Colonic mucosa (tissue), 4 donors: ENCODE results near the gene KIAA1191. TPM values are rescaled to one million over a fixed set of nuclear protein-coding genes. Genes with fewer than 3 reads are reported as not detected.
A peak's percentile ranks its signal among the peaks of the same experiment; 100 is the strongest.

Source experiments
- DNase-seq: peaks from one replicate; pipeline ENCODE4 v3.0.0-alpha.2; 2020
- H3K27ac ChIP-seq: fragments of 200-600 bp; one replicate; pipeline ENCODE4 v1.8.0; 2021
- H3K27me3 ChIP-seq: fragments of 200-600 bp; one replicate; pipeline ENCODE4 v1.8.0; 2021
- H3K36me3 ChIP-seq: fragments of 200-600 bp; one replicate; pipeline ENCODE4 v1.8.0; 2021
- H3K4me1 ChIP-seq: fragments of 200-600 bp; one replicate; pipeline ENCODE4 v1.8.0; 2021; ENCODE audit warnings: mild to moderate bottlenecking
- H3K4me3 ChIP-seq: fragments of 200-600 bp; one replicate; pipeline ENCODE4 v1.8.0; 2021
- H3K9ac ChIP-seq, 2 donors: one replicate each; pipeline ENCODE4 v1.7.0; 2013; ENCODE audit warnings: control low read depth in 2 of 2, low read depth in 2 of 2, low read length in 2 of 2
- H3K9me3 ChIP-seq: fragments of 200-600 bp; one replicate; pipeline ENCODE4 v1.8.0; 2021
- intact Hi-C: fragments of 100-400 bp; cut with DNase I; formaldehyde crosslinking; loops from one replicate; pipeline ENCODE4 v1.14.1; 2022
- total RNA-seq, 2 donors: library from RNA; stranded (reverse); fragmentation: NEBNext Ultra II Directional in 1 of 2; extraction: Animal tissue kit (Norgen Biotek cat#: 25700) in 1 of 2; gene quantifications; one replicate each; pipeline ENCODE4 v1.2.1, GENCODE V29; 2021
- TF ChIP-seq, protein P1 (sequence below): fragments of 200-600 bp; IDR thresholded peaks from one replicate; pipeline ENCODE4 v1.8.0; 2022; ENCODE audit warnings: antibody characterized with exemption, mild to moderate bottlenecking
- donor health status: healthy.
- donor health status: DM: no; HTN: no; CAD: no.
- donor health status: DM: no; HTN: no; CAD: no.

KIAA1191 gene
- total RNA-seq, 2 donors from 2014 or later, result 57.4 to 89.1 TPM

DNA sequence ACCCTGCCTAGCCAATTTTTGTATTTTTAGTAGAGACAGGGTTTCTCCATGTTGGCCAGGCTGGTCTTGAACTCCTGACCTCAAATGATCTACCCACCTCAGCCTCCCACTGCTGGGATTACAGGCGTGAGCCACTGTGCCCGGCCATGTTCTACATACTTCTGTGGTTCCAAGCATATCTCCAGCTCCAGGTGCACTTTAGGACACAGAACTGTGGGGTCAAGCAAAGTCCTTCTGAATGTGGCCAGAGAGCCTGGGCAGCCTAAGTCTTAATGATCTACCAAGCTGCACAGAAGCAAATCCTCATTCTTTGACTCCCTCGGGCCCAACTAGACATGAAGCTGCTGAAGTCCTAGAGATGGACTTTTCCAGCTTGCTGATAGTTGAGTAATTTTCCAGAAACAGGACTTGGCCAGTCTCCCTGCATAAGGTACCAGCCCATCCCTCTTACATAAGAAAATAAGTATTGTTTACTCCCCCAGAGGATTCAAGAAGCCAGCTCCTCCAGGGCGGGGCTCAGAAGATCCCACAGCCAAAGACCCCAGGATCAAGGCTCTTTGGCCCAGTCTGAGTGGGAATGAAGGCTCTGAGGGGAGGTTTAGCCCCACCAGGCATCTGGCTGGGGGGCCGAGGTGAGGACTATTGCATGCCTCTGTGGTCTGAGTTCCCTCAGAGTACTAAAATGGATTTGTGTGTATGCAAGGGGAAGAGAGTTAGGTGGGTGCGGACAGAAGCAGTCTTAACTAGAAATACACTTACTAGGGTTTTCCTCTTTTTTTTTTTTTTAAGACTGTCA, 46.1 kb upstream of the KIAA1191 start:
- no peaks in the 10 kb centered on the region for H3K36me3 ChIP-seq
- TF ChIP-seq, protein P1, sequence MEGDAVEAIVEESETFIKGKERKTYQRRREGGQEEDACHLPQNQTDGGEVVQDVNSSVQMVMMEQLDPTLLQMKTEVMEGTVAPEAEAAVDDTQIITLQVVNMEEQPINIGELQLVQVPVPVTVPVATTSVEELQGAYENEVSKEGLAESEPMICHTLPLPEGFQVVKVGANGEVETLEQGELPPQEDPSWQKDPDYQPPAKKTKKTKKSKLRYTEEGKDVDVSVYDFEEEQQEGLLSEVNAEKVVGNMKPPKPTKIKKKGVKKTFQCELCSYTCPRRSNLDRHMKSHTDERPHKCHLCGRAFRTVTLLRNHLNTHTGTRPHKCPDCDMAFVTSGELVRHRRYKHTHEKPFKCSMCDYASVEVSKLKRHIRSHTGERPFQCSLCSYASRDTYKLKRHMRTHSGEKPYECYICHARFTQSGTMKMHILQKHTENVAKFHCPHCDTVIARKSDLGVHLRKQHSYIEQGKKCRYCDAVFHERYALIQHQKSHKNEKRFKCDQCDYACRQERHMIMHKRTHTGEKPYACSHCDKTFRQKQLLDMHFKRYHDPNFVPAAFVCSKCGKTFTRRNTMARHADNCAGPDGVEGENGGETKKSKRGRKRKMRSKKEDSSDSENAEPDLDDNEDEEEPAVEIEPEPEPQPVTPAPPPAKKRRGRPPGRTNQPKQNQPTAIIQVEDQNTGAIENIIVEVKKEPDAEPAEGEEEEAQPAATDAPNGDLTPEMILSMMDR, result no peak
- no peaks in the 10 kb centered on the region for H3K9me3 ChIP-seq
- intact Hi-C loops, result no loop called here
- DNase-seq, result no peak
- H3K9ac ChIP-seq, result no peak overlapping the region
- H3K27ac ChIP-seq, result no peak overlapping the region
- H3K4me1 ChIP-seq, result peaks cover 18% of the 10 kb centered on the region
- H3K27me3 ChIP-seq, result no peaks in the 10 kb centered on the region
- H3K4me3 ChIP-seq, result no peak overlapping the region

DNA sequence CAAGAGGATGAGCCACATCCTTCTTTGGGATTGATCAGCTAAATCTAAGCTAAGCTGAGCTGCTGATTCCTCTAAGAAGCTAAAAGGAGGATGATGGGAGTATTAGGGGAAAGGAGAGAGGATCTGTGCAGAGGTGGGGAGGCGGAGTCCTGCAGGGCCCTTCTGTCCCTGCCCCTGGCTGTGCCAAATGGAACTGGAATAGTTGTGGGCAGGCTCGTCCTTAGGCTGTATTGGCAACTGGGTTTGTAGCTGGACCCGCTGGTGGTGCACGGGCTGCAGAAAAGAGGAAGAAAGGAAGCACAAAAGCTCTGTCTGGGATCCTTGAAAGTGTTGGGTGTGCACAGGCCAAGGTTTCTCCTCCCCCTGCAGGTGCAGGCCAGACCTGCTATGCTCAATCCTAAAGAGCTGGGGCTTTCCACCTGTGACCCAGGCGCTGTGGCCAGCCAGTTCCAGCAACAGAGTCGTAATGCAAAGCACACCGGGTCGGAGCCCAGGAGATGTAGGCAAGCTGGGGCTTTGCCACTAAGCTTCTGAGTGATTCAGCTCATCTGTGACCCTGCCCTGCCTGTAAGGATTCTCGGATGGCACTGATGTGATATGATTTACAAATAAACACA, 45.0 kb upstream of the KIAA1191 start:
- Histone ChIP-seq H3K27me3 (no peaks in the 10 kb centered on the region), H3K27ac (peak overlapping the region; percentile 97), H3K9me3 (no peaks in the 10 kb centered on the region), H3K36me3 (no peaks in the 10 kb centered on the region), H3K4me1 (peaks cover 24% of the 10 kb centered on the region), H3K4me3 (no peak overlapping the region), H3K9ac (peak overlapping the region; percentile 43 to 84)
- no peak for DNase-seq
- intact Hi-C loops, result no loop called here
- TF ChIP-seq, protein P1, result no peak

DNA sequence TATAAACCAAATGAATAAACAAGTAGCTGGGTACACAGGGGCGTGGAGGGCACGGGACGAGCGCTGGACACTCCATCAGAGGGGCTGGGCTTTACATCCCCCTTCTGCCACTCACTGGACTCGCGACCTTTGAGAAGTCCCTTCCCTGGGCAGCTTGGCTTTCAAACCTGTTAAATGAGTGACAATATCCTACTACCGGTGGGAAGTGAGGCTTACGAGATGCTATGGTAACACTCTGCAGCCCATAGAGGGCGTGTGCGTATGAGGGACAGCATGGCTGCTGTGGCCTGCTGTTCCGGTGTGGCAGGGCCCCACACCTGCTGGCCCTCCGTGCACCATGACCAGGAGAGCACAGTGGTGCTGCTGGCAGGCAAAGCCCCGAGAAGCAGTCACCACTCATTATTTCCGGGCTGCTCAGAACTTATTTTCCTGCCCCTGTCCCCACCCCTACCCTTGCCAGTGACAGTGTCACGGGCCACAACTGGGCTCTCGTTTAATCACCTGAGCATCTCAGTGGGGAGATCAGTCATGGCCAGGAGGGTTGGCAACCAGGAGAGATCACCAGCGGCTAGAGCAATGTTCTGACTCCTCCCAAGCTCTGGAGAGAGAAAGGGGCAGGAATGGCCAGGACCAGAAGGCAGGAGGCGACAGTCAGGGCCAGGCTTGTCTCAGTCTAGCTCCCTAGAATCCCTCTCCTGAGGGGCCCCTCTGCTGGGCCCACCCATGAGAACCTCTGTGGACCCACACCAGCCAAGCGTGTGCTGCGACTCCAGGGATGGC, 44.3 kb upstream of the KIAA1191 start:
- Histone ChIP-seq H3K36me3 (no peaks in the 10 kb centered on the region), H3K27ac (peak overlapping the region; percentile 97)
- TF ChIP-seq, protein P1, result no peak

DNA sequence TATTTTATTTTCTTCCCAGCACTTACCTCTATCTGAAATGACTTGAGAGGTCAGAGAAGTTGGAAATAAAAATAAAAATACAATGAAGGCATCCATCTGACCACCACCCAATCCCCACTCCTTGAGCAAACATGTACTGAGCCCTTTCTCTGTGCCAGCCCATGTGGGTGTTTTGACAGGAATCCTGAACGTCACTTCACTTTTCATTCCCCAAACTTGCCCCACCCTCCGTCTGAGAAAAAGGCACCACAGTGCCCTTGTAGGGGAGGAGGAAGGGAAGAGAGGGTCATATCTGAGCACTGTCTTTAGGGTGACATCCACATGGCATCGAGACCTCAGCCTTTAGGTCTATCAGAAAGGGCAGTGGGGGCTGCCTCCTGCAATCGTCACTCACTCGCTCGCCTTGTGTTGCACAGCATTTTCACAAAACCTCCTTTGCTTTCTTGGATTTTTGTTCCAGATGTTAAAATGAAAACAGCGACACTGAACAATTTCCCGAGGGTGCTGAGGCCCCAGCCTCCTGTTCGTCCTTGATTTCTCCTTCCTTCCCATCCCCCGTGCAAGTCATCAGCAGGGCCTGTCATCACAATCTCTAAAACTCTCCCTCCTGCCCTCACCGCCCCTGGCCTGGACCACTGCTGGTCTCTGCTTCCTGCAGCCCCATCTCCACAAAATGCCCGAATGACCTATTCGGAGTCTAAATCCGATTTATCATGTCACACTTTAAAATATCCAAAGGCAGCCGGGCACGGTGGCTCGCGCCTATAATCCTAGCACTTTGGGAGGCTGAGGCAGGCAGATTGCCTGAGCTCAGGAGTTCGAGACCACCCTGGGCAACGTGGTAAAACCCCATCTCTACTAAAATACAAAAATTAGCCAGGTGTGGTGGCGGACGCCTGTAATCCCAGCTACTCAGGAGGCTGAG, 40.0 kb upstream of the KIAA1191 start:
- Histone ChIP-seq H3K36me3 (no peaks in the 10 kb centered on the region), H3K4me3 (no peak overlapping the region), H3K27ac (peak overlapping the region; percentile 97), H3K9ac (peak overlapping the region in 1 of 2 donors; percentile 89), H3K27me3 (no peaks in the 10 kb centered on the region), H3K4me1 (peaks cover 24% of the 10 kb centered on the region), H3K9me3 (no peaks in the 10 kb centered on the region)
- DNase-seq, result peak; percentile 17
- intact Hi-C loops, result no loop called here
- TF ChIP-seq, protein P1, result no peak

More for the DNA sequence above, 44.3 kb upstream of the KIAA1191 start:
- H3K4me3 ChIP-seq, result no peak overlapping the region
- peak; percentile 64 for DNase-seq
- peaks cover 24% of the 10 kb centered on the region for H3K4me1 ChIP-seq
- peak overlapping the region; percentile 43 to 84 for H3K9ac ChIP-seq
- intact Hi-C loops, result no loop called here
- H3K27me3 ChIP-seq, result no peaks in the 10 kb centered on the region
- H3K9me3 ChIP-seq, result no peaks in the 10 kb centered on the region
